GM13977 (cell line): ENCODE measurements around the gene RHBDF2.

Experiments used
- DNase-seq: peaks from one replicate; pipeline ENCODE4 v3.0.0; 2012; ENCODE audit warnings: low spot score
- CTCF ChIP-seq: IDR thresholded peaks from 2 replicates; pipeline ENCODE4 v1.5.1; 2012; ENCODE audit warnings: mild to moderate bottlenecking, control low read depth; ENCODE audit not compliant: insufficient read depth; ENCODE audit errors: extremely low read depth, missing control alignments
- in situ Hi-C: fragments of 300-500 bp; cut with MboI; formaldehyde crosslinking; loops from one replicate; pipeline ENCODE4 v1.12.0; 2022; ENCODE audit warnings: low sequenced_read_pairs, low pct_unique_long_range_greater_than_20kb, mixed read lengths, inconsistent platforms; ENCODE audit not compliant: unreplicated experiment

The RHBDF2 gene

GRCh38 chr17:76459674-76460073 is 41.5 kb downstream of the RHBDF2 start:
- no peak for DNase-seq
- in situ Hi-C loops: no loop called here

GRCh38 chr17:76458580-76459490 is 42.4 kb downstream of the RHBDF2 start:
- DNase-seq: peak; percentile 69
- peak; percentile 64 for TF ChIP-seq CTCF
- in situ Hi-C loops: no loop called here

More at GRCh38 chr17:76459674-76460073, 41.5 kb downstream of the RHBDF2 start:
- no peak for TF ChIP-seq CTCF

- DNase-seq: no peak
- TF ChIP-seq CTCF: no peak
- in situ Hi-C loops: no loop called here
Observed at GRCh38 chr17:76453431-76453743, 47.8 kb downstream of the RHBDF2 start.

GRCh38 chr17:76452660-76453430 is 48.4 kb downstream of the RHBDF2 start, which contains the start of gene UBE2O:
UBE2O (minus strand) TSS chr17:76453152; CDS start chr17:76453141, 11 bp downstream.
- in situ Hi-C loops: no loop called here
- peak; percentile 59 for TF ChIP-seq CTCF
- peak; percentile 98 for DNase-seq

- in situ Hi-C loops: no loop called here
- DNase-seq: peak; percentile 56
- TF ChIP-seq CTCF: no peak
Observed at GRCh38 chr17:76452127-76452659, 49.0 kb downstream of the RHBDF2 start.

- TF ChIP-seq CTCF: no peak
- no peak for DNase-seq
- in situ Hi-C loops: no loop called here
Observed at GRCh38 chr17:76451506-76451905, 49.7 kb downstream of the RHBDF2 start.
